PFSK-1 (cell line): Measurements from ENCODE around the gene TRAPPC12.

Source experiments
- FOXP2 ChIP-seq: optimal IDR thresholded peaks from 2 replicates; pipeline ENCODE3; 2011; ENCODE audit warnings: borderline replicate concordance, control low read depth, inconsistent platforms; ENCODE audit not compliant: insufficient read depth; ENCODE audit errors: extremely low read length, extremely low read depth
- SIN3A ChIP-seq: IDR thresholded peaks from 2 replicates; pipeline ENCODE4 v1.6.1; 2012; ENCODE audit warnings: mild to moderate bottlenecking, low read length, moderate library complexity, borderline replicate concordance; ENCODE audit not compliant: insufficient read depth
- TAF1 ChIP-seq: IDR thresholded peaks from 2 replicates; pipeline ENCODE4 v1.6.1; 2012; ENCODE audit warnings: low read length, control low read depth, borderline replicate concordance; ENCODE audit not compliant: insufficient read depth

DNA sequence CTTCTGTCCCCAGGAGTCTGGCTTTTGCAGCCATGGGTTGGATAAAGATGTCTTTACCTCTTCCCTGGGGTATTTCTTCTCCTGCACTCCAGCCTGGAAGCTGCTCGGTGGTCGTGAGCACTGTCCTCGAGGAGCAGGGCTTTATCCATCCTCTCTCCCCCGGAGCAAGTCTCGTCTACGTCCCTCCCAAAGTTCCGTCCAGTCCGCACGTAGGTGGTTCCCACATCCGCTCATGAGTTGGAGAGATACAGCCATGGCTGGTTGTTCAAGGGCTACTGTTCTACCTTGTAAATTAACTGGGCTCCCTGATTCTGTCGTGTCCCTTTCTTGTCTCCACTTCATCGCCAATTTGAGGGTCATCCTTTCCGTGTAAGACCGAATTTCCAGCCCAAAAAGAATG is 47.1 kb downstream of the TRAPPC12 start:
- no peak for TF ChIP-seq SIN3A
- no peak for TF ChIP-seq TAF1
- no peak for TF ChIP-seq FOXP2
